ENCODE measurements around the gene VARS1.
A peak's percentile ranks its signal among the peaks of the same experiment; 100 is the strongest.

The VARS1 gene

GRCh38 chr6:31775184-31775583 lies 20.4 kb downstream of the VARS1 start:
- H3K36me3 ChIP-seq (ENCODE audit: control insufficient read depth in 1 of 2, insufficient read depth in 2 of 2, low read length in 2 of 2): peaks cover 22 to 26% of the 10 kb centered on the region in 2 experiments

GRCh38 chr6:31771992-31772358 lies 23.6 kb downstream of the VARS1 start:
- H3K18ac ChIP-seq (ENCODE audit: low read length): no peak overlapping the region
- no peak overlapping the region for H4K91ac ChIP-seq (ENCODE audit: low read depth, low read length)

More at GRCh38 chr6:31775184-31775583, 20.4 kb downstream of the VARS1 start:
- no peak overlapping the region for H3K4ac ChIP-seq (ENCODE audit: low read depth, low read length)
- no peak overlapping the region for H2BK5ac ChIP-seq (ENCODE audit: low read depth, low read length, poor library complexity)
- no peak overlapping the region for H4K12ac ChIP-seq (ENCODE audit: low read depth, low read length)
- no peak overlapping the region for H3K4me3 ChIP-seq (ENCODE audit: low read depth, low read length)
- no peak overlapping the region for H3K14ac ChIP-seq (ENCODE audit: low read length)
- no peak overlapping the region for H2AFZ ChIP-seq (ENCODE audit: insufficient read depth, low read length, poor library complexity)
- no peak overlapping the region for H4K8ac ChIP-seq (ENCODE audit: low read depth, low read length)
- H2AK5ac ChIP-seq (ENCODE audit: low read length): no peak overlapping the region
- H3K9ac ChIP-seq (ENCODE audit: low read length): no peak overlapping the region
- no CpG with 5 or more reads among the region's 4 CpGs for WGBS (ENCODE audit: extremely low coverage, insufficient coverage, insufficient read length)
- no peak overlapping the region for H3K27ac ChIP-seq (ENCODE audit: low read depth, low read length)
- no peaks in the 10 kb centered on the region for H3K79me1 ChIP-seq (ENCODE audit: low read length)
- no peak overlapping the region for H4K91ac ChIP-seq (ENCODE audit: low read depth, low read length)
- peaks cover 0 to 10% of the 10 kb centered on the region in 2 experiments for H3K4me1 ChIP-seq (ENCODE audit: control insufficient read depth in 1 of 2, insufficient read depth in 2 of 2, low read length in 2 of 2)
- H3K79me2 ChIP-seq (ENCODE audit: control insufficient read depth, insufficient read depth, low read length, poor library complexity): no peaks in the 10 kb centered on the region
- no peak overlapping the region for H2BK120ac ChIP-seq (ENCODE audit: insufficient read depth, low read length, poor library complexity)
- no peak overlapping the region for H3K23ac ChIP-seq (ENCODE audit: low read length)
- no peak for DNase-seq
- H2BK12ac ChIP-seq (ENCODE audit: low read length): peak overlapping the region; percentile 58
- H3K27me3 ChIP-seq (ENCODE audit: insufficient read depth, low read length): no peaks in the 10 kb centered on the region
- H3K4me2 ChIP-seq (ENCODE audit: low read length): no peak overlapping the region
- H3K9me3 ChIP-seq (ENCODE audit: insufficient read depth, low read depth, low read length): no peaks in the 10 kb centered on the region
- no peak overlapping the region for H3K18ac ChIP-seq (ENCODE audit: low read length)

DNA sequence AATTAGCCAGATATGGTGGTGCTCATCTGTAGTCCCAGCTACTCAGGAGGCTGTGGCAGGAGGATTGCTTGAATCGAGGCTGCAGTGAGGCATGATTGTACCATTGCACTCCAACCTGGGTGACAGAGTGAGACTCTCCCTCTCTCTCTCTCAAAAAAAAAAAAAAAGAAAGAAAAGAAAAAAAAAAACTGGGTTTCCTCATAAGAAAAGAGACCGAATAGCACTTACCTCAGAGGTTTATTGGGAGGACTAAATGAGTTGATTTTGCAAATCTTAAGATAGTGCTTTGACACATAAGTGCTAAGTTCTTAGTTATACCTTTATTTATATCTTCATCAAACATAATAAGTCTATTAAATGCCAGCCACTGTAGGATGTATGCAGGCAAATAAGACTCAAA lies 24.7 kb downstream of the VARS1 start:
- Histone ChIP-seq H2BK120ac (ENCODE audit: insufficient read depth, low read length, poor library complexity) (no peak overlapping the region), H3K4me1 (ENCODE audit: control insufficient read depth in 1 of 2, insufficient read depth in 2 of 2, low read length in 2 of 2) (peaks cover 7 to 13% of the 10 kb centered on the region in 2 experiments), H3K27me3 (ENCODE audit: insufficient read depth, low read length) (no peaks in the 10 kb centered on the region), H3K23ac (ENCODE audit: low read length) (no peak overlapping the region), H3K4me3 (ENCODE audit: low read depth, low read length) (no peak overlapping the region), H3K36me3 (ENCODE audit: control insufficient read depth in 1 of 2, insufficient read depth in 2 of 2, low read length in 2 of 2) (no peaks in the 10 kb centered on the region), H2BK12ac (ENCODE audit: low read length) (no peak overlapping the region), H3K79me1 (ENCODE audit: low read length) (no peaks in the 10 kb centered on the region), H2AK5ac (ENCODE audit: low read length) (no peak overlapping the region), H3K18ac (ENCODE audit: low read length) (no peak overlapping the region), H3K9me3 (ENCODE audit: insufficient read depth, low read depth, low read length) (no peaks in the 10 kb centered on the region), H3K27ac (ENCODE audit: low read depth, low read length) (no peak overlapping the region), H3K4ac (ENCODE audit: low read depth, low read length) (no peak overlapping the region), H4K8ac (ENCODE audit: low read depth, low read length) (no peak overlapping the region), H2AFZ (ENCODE audit: insufficient read depth, low read length, poor library complexity) (no peak overlapping the region), H4K12ac (ENCODE audit: low read depth, low read length) (no peak overlapping the region), H4K91ac (ENCODE audit: low read depth, low read length) (no peak overlapping the region), H2BK5ac (ENCODE audit: low read depth, low read length, poor library complexity) (no peak overlapping the region), H3K14ac (ENCODE audit: low read length) (no peak overlapping the region), H3K79me2 (ENCODE audit: control insufficient read depth, insufficient read depth, low read length, poor library complexity) (no peaks in the 10 kb centered on the region), H3K4me2 (ENCODE audit: low read length) (no peak overlapping the region), H3K9ac (ENCODE audit: low read length) (no peak overlapping the region)
- DNase-seq: no peak
- WGBS (ENCODE audit: extremely low coverage, insufficient coverage, insufficient read length): no CpG with 5 or more reads among the region's 2 CpGs

More at GRCh38 chr6:31771992-31772358, 23.6 kb downstream of the VARS1 start:
- Histone ChIP-seq H3K9ac (ENCODE audit: low read length) (no peak overlapping the region), H4K12ac (ENCODE audit: low read depth, low read length) (no peak overlapping the region), H2BK5ac (ENCODE audit: low read depth, low read length, poor library complexity) (no peak overlapping the region), H3K27ac (ENCODE audit: low read depth, low read length) (no peak overlapping the region), H3K9me3 (ENCODE audit: insufficient read depth, low read depth, low read length) (no peaks in the 10 kb centered on the region), H2BK12ac (ENCODE audit: low read length) (no peak overlapping the region), H3K4ac (ENCODE audit: low read depth, low read length) (no peak overlapping the region), H3K36me3 (ENCODE audit: control insufficient read depth in 1 of 2, insufficient read depth in 2 of 2, low read length in 2 of 2) (no peaks in the 10 kb centered on the region), H2BK120ac (ENCODE audit: insufficient read depth, low read length, poor library complexity) (no peak overlapping the region), H3K79me1 (ENCODE audit: low read length) (no peaks in the 10 kb centered on the region), H3K4me3 (ENCODE audit: low read depth, low read length) (no peak overlapping the region), H3K4me2 (ENCODE audit: low read length) (no peak overlapping the region), H4K8ac (ENCODE audit: low read depth, low read length) (no peak overlapping the region), H2AK5ac (ENCODE audit: low read length) (no peak overlapping the region), H3K23ac (ENCODE audit: low read length) (no peak overlapping the region), H3K4me1 (ENCODE audit: control insufficient read depth in 1 of 2, insufficient read depth in 2 of 2, low read length in 2 of 2) (peaks cover 7 to 10% of the 10 kb centered on the region in 2 experiments), H3K27me3 (ENCODE audit: insufficient read depth, low read length) (no peaks in the 10 kb centered on the region), H3K14ac (ENCODE audit: low read length) (no peak overlapping the region), H2AFZ (ENCODE audit: insufficient read depth, low read length, poor library complexity) (no peak overlapping the region), H3K79me2 (ENCODE audit: control insufficient read depth, insufficient read depth, low read length, poor library complexity) (no peaks in the 10 kb centered on the region)
- no peak for DNase-seq
- no CpG with 5 or more reads among the region's 4 CpGs for whole genome bisulfite sequencing (ENCODE audit: extremely low coverage, insufficient coverage, insufficient read length)

DNA sequence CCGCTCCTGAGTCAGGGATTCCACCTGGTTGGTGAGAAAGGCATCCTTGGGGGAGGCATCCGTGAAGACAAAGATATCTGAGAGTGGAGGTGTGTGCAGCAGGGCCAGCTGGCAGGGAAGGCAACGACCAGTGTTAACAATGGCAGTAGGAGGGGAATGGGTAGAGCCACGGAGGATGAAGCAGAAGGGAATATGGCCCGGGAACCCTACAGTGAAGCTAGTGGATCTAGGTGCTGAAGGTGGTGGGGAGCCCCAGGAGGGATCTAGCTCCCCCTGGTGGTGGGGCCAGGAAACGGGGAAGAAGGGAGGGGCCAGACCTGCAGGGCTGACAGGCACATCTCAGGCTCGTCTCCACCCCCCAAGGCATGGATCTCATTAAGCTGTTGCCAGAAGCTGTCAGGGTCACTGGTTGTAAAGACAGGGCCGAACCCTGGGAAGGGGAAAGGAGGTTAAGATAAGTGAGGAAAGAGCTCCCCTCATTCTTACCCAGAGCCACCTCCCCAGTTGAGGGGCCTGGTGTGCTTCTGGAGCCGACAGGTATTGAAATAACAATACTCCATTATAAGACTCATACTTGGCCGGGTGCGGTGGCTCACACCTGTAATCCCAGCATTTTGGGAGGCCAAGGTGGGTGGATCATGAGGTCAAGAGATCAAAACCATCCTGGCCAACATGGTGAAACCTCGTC lies 25.7 kb downstream of the VARS1 start:
- H4K8ac ChIP-seq (ENCODE audit: low read depth, low read length): no peak overlapping the region
- H3K14ac ChIP-seq (ENCODE audit: low read length): no peak overlapping the region
- H3K4me2 ChIP-seq (ENCODE audit: low read length): no peak overlapping the region
- H3K18ac ChIP-seq (ENCODE audit: low read length): no peak overlapping the region
- no peak overlapping the region for H4K12ac ChIP-seq (ENCODE audit: low read depth, low read length)
- H3K79me2 ChIP-seq (ENCODE audit: control insufficient read depth, insufficient read depth, low read length, poor library complexity): no peaks in the 10 kb centered on the region
- no peaks in the 10 kb centered on the region for H3K79me1 ChIP-seq (ENCODE audit: low read length)
- H3K36me3 ChIP-seq (ENCODE audit: control insufficient read depth in 1 of 2, insufficient read depth in 2 of 2, low read length in 2 of 2): no peaks in the 10 kb centered on the region
- H3K27ac ChIP-seq (ENCODE audit: low read depth, low read length): no peak overlapping the region
- peak overlapping the region; percentile 59 for H2BK12ac ChIP-seq (ENCODE audit: low read length)
- no CpG with 5 or more reads among the region's 12 CpGs for WGBS (ENCODE audit: extremely low coverage, insufficient coverage, insufficient read length)
- H2BK5ac ChIP-seq (ENCODE audit: low read depth, low read length, poor library complexity): no peak overlapping the region
- no peak overlapping the region for H2AFZ ChIP-seq (ENCODE audit: insufficient read depth, low read length, poor library complexity)
- no peaks in the 10 kb centered on the region for H3K9me3 ChIP-seq (ENCODE audit: insufficient read depth, low read depth, low read length)
- no peak overlapping the region for H3K4ac ChIP-seq (ENCODE audit: low read depth, low read length)
- no peak overlapping the region for H3K23ac ChIP-seq (ENCODE audit: low read length)
- peak overlapping the region; percentile 58 for H2AK5ac ChIP-seq (ENCODE audit: low read length)
- no peak overlapping the region for H3K9ac ChIP-seq (ENCODE audit: low read length)
- DNase-seq: peak; percentile 82 to 92
- no peak overlapping the region for H3K4me3 ChIP-seq (ENCODE audit: low read depth, low read length)
- no peak overlapping the region for H4K91ac ChIP-seq (ENCODE audit: low read depth, low read length)
- H3K4me1 ChIP-seq (ENCODE audit: control insufficient read depth in 1 of 2, insufficient read depth in 2 of 2, low read length in 2 of 2): peaks cover 7 to 13% of the 10 kb centered on the region in 2 experiments
- H3K27me3 ChIP-seq (ENCODE audit: insufficient read depth, low read length): no peaks in the 10 kb centered on the region
- no peak overlapping the region for H2BK120ac ChIP-seq (ENCODE audit: insufficient read depth, low read length, poor library complexity)

All from trophoblast cell (in vitro differentiated cells and primary cell).